DND-41 (cell line): ENCODE data around the gene CYP4B1.

Experiments
- EZH2 ChIP-seq: IDR thresholded peaks from 3 replicates; pipeline ENCODE4 v1.6.1; 2012; ENCODE audit warnings: borderline replicate concordance, low read depth, mild to moderate bottlenecking, moderate library complexity, low read length, inconsistent platforms; ENCODE audit not compliant: severe bottlenecking
- TF ChIP-seq, protein P1 (sequence below): IDR thresholded peaks from 2 replicates; pipeline ENCODE4 v1.5.1; 2012; ENCODE audit warnings: borderline replicate concordance, low read length, moderate library complexity, mild to moderate bottlenecking; ENCODE audit not compliant: poor library complexity, severe bottlenecking; ENCODE audit errors: extremely low read depth

GRCh38 chr1:46813858-46814396, 15.1 kb downstream of the CYP4B1 start:
- TF ChIP-seq, protein P1, sequence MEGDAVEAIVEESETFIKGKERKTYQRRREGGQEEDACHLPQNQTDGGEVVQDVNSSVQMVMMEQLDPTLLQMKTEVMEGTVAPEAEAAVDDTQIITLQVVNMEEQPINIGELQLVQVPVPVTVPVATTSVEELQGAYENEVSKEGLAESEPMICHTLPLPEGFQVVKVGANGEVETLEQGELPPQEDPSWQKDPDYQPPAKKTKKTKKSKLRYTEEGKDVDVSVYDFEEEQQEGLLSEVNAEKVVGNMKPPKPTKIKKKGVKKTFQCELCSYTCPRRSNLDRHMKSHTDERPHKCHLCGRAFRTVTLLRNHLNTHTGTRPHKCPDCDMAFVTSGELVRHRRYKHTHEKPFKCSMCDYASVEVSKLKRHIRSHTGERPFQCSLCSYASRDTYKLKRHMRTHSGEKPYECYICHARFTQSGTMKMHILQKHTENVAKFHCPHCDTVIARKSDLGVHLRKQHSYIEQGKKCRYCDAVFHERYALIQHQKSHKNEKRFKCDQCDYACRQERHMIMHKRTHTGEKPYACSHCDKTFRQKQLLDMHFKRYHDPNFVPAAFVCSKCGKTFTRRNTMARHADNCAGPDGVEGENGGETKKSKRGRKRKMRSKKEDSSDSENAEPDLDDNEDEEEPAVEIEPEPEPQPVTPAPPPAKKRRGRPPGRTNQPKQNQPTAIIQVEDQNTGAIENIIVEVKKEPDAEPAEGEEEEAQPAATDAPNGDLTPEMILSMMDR, result no peak
- no peak for TF ChIP-seq EZH2
